ENCODE measurements around the gene TMEM116.

GRCh38 chr12:111886662-111887545, 126.1 kb downstream of the TMEM116 start:
- TF ChIP-seq CTCF (IDR thresholded peaks at IDR 0.05; ENCODE audit: low read depth, low read length, poor library complexity, severe bottlenecking), result no peak
- TF ChIP-seq EZH2phosphoT487 (IDR thresholded peaks at IDR 0.05; ENCODE audit: borderline replicate concordance, low read length), result no peak

Data from DOHH2 (cell line).